HG03354 (cell line): Measurements from ENCODE around the gene HBS1L.

Experiments used
- ATAC-seq: cut with Tn5 transposase; IDR thresholded peaks from one replicate; pipeline ENCODE4 v1.9.1; 2021; ENCODE audit warnings: mild to moderate bottlenecking; ENCODE audit not compliant: unreplicated experiment, poor library complexity, severe bottlenecking

HBS1L gene

DNA sequence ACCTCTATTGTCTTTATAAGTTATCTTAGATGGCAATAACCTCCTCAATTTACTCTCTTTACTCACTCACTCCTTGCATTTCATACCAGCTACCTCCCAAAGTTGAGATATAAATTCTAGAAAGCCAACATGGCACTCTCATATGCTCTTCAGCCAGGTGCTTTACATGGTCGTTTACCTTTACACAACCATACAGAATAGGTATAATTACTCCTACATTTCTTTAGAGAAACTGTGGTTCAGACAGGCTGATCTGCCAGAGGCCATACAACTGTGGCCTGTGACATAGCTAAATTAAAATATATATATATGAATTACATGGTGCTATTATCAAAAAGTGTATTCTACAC lies 45.7 kb downstream of the HBS1L start:
- no peak for ATAC-seq

DNA sequence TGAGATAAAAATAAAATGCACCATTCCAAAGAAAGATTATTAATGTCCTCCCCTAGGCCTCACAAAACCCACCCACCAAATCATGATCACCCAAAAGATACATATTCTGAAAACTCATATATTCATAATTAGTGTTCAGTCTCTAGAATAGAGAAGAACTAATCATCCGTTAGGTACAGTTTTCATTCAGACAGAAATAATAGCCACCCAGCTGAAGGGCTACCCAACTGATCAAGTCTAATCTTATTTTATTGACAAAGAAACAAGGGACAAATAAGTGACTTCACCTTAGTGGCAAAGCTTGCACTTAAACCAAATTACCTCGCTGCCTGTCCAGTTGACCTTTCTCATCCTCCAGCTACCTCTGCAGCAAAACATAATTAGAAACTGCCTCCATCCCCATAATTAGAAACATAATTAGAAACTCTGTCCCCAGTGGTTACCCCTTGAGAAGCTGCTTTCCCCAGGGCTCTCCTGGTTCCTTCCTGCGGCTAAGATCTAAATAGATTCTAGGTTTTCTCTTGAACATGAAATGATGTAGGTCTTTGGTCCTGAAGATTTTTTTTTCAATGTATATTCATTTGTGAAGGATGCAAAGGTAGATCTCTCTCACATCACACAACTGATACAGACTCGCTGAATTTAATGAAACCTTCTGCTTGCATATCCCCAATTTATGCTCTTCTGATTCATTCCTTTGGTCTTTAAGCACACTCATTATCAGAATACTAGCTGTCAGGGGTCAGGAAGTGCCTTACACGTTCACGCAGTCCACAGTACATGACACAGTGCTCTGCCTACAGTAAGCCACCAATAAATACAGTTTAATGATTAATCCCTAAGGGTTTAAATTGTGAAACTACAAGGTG lies 46.3 kb downstream of the HBS1L start:
- peak; percentile 94 for ATAC-seq

GRCh38 chr6:135006386-135006914 lies 48.2 kb downstream of the HBS1L start:
- ATAC-seq: no peak

DNA sequence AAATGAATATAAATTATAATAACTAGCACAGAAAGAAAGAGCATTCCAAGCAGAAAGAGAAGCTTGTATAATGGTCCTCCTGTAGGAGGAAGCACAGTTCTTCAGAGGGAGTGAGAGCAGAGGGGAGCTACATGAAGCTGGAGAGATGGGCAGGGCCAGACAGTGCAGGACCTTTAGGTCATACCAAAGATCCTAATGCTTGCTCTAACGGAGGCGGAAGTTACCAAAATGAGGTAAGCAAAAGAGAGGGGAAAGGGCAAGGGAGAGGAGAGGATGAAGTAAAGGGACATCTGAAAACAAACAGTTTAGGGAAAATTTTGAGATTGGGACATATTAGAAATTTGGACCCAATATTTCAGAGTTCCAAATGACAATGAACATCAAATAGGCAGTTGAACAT lies 50.2 kb downstream of the HBS1L start:
- ATAC-seq: no peak

DNA sequence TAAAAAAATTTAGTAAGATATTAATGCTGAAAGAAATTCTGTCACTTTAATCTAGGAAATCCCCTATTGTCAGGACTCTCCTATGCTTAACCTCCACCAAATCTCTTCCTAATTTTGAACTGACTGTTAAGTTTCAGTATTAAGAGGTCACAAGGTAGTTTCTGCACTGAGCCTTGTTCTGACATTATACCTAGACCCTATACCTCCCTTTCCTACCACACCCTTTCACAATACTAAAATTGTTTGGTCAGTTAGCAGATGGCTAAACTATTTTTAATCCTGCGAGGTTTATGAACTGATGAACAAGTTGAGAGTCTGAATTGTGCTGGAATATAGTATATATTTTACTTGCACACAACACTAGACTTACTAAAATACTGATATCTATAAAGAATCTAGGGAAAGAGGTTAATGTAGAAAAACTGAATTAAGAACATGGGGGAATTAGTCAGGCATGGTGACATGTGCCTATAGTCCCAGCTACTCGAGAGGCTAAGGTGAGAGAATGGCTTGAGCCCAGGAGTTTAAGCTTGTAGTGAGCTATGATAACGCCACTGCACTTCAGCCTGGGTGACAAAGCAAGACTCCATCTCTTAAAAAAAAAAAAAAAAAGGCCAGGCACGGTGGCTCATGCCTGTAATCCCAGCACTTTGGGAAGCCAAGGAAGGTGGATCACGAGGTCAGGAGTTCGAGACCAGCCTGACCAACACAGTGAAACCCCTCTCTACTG lies 51.5 kb downstream of the HBS1L start:
- ATAC-seq: peak; percentile 97

GRCh38 chr6:135002229-135002844 lies 52.3 kb downstream of the HBS1L start:
- ATAC-seq: peak; percentile 34

- ATAC-seq: no peak
Observed at GRCh38 chr6:134999107-134999506, 55.5 kb downstream of the HBS1L start.

- no peak for ATAC-seq
Observed at GRCh38 chr6:134997133-134997995, 57.3 kb downstream of the HBS1L start.

DNA sequence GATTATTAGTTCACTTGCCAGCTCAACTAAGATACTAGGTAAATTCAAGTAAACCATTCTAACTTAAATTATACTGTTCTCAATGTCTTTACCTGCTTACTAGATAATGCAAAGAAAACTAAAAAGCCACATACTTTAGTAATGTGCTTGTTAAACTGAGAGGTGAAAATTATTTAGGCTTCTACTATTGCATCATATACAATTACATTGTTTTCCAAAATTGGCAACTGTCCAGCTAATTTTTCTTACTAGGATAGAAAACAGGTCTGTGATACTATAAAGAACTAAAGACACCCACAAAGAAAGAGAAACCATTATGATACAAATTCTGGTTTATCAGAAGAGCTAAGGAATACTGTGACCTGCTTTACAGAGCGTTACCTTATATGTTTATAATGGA lies 59.1 kb downstream of the HBS1L start:
- ATAC-seq: no peak

DNA sequence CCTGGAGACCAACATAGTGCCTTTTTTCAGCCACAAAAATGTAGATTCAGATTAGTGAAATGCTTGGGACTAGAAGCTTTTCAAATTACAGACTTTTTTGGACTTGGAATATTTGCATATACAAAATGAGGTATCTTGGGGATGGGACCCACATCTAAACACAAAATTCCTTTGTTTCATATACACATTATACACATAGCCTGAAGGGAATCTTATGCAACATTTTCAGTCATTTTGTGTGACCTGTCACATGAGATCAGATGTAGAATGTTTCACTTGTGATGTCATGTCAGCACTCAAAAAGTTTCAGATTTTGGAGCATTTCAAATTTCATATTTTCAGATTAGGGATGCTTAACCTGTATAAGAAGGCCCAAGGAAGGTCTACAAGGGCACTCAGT lies 60.2 kb downstream of the HBS1L start:
- ATAC-seq: no peak

- no peak for ATAC-seq
Observed at GRCh38 chr6:134992155-134992554, 62.5 kb downstream of the HBS1L start.

GRCh38 chr6:134990262-134990661 lies 64.4 kb downstream of the HBS1L start:
- ATAC-seq: no peak

GRCh38 chr6:134984821-134985220 lies 69.8 kb downstream of the HBS1L start:
- no peak for ATAC-seq

DNA sequence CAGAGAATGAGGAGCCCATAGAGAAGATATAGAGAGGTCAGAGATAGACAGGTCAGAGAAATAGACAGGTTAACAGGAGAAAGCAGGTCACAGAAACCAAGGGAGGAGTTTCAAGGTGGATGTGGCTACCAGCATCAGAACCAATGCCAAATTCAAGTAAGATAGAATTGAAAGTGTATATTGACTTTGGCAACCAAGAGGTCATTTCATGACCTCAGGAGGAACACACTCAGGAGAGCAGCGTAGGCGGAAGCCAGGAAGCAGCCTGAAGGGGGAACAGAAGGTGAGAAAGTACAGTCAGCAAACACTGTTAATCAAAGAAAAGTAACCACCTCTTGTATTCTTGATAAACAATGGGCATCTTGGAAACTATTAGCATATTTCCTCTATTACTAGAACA lies 70.8 kb downstream of the HBS1L start:
- ATAC-seq: no peak

DNA sequence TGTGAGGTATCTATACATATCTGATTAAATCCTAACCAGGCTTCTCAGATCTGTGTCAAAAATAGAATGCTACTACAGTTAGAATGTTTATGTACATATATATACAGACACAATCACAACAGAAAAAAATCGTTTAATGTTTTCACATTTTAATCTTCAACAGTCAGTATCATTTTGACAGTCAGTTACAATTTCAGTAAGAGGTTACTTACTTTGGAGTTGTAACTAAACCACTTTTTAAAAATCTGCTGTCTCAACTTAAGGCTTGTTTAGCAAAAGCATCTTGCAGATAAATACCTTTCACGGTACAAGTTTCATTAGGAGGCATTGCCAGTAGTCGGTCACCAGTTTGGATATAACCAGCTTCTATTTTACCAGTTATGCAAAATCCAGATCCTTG lies 72.5 kb downstream of the HBS1L start:
- ATAC-seq: no peak

- ATAC-seq: no peak
Observed at GRCh38 chr6:134980846-134981245, 73.8 kb downstream of the HBS1L start.

- ATAC-seq: peak; percentile 85
Observed at GRCh38 chr6:134979142-134979541, 75.5 kb downstream of the HBS1L start.

DNA sequence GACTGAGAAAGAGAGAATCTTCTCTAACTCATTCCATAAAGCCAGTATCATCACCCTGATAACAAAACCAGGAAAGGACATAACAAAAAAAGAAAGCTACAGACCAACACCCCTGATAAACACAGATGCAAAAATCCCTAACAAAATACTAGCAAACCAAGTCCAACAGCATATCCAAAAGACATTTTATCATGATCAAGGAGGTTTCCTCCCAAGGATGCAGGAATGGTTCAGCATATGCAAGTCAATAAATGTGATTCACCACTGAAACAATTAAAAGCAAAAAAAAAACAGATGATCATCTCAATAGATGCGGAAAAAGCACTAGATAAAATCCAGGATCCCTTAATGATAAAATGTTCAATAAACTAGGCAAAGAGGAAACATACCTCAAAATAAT lies 80.3 kb downstream of the HBS1L start:
- no peak for ATAC-seq

- no peak for ATAC-seq
Observed at GRCh38 chr6:134967711-134968110, 86.9 kb downstream of the HBS1L start.
